HFFc6 (cell line): ENCODE measurements around the gene CYP11A1. TPM values are rescaled to one million over a fixed set of nuclear protein-coding genes. Genes with fewer than 3 reads are reported as not detected.
A peak's percentile ranks its signal among the peaks of the same experiment; 100 is the strongest.

Experiments used
- DNase-seq: peaks from one replicate; pipeline ENCODE4 v3.0.0-alpha.2; 2018
- H3K27ac Mint-ChIP-seq: 2 replicates; pipeline ENCODE4 v1.8.0; 2020; ENCODE audit warnings: mild to moderate bottlenecking, mixed read lengths
- H3K27me3 Mint-ChIP-seq: 2 replicates; pipeline ENCODE4 v1.8.0; 2021; ENCODE audit warnings: mild to moderate bottlenecking, moderate library complexity, mixed read lengths; ENCODE audit not compliant: insufficient read depth
- H3K36me3 Mint-ChIP-seq: 2 replicates; pipeline ENCODE4 v1.8.0; 2021; ENCODE audit warnings: low read depth, mixed read lengths
- H3K4me1 Mint-ChIP-seq: 2 replicates; pipeline ENCODE4 v1.8.0; 2020; ENCODE audit warnings: low read depth, mixed read lengths
- H3K4me3 Mint-ChIP-seq: 2 replicates; pipeline ENCODE4 v1.8.0; 2020; ENCODE audit warnings: mild to moderate bottlenecking, moderate library complexity, mixed read lengths
- H3K9me3 Mint-ChIP-seq: 2 replicates; pipeline ENCODE4 v1.8.0; 2020; ENCODE audit warnings: mild to moderate bottlenecking, mixed read lengths
- CTCF ChIP-seq: fragments of 200-600 bp; sonication (generic); IDR thresholded peaks from 2 replicates; pipeline ENCODE4 v1.5.0; 2021; ENCODE audit warnings: antibody characterized with exemption, mild to moderate bottlenecking
- total RNA-seq, 6 experiments: library from RNA; stranded (reverse); fragmentation: NEBNext Ultra II Directional; extraction: Animal tissue kit (Norgen Biotek cat#: 25700); gene quantifications; 2 replicates in 1 of 6; 3 replicates in 5 of 6; pipeline ENCODE4 v1.2.3, GENCODE V29; 2021

Gene CYP11A1
- total RNA-seq, 6 experiments from 2014 or later = 0.12 to 0.17 (median 0.14) TPM; not detected in 2

- Mint-ChIP-seq H3K27ac (peak overlapping the region; percentile 69), H3K36me3 (no peaks in the 10 kb centered on the region), H3K9me3 (no peaks in the 10 kb centered on the region), H3K27me3 (peaks cover 4% of the 10 kb centered on the region; the same call in 1 of the 2 replicates), H3K4me3 (no peak overlapping the region), H3K4me1 (peaks cover 21% of the 10 kb centered on the region)
- TF ChIP-seq CTCF = no peak
- peak; percentile 80 for DNase-seq
Observed at GRCh38 chr15:74317820-74318375, 49.5 kb downstream of the CYP11A1 start.

GRCh38 chr15:74316141-74316540, 51.3 kb downstream of the CYP11A1 start:
- peaks cover 21% of the 10 kb centered on the region for H3K4me1 Mint-ChIP-seq
- no peak for TF ChIP-seq CTCF
- no peaks in the 10 kb centered on the region for H3K36me3 Mint-ChIP-seq
- H3K27me3 Mint-ChIP-seq = peaks cover 4% of the 10 kb centered on the region; the same call in 1 of the 2 replicates
- H3K27ac Mint-ChIP-seq = no peak overlapping the region
- DNase-seq = no peak
- H3K9me3 Mint-ChIP-seq = no peaks in the 10 kb centered on the region
- no peak overlapping the region for H3K4me3 Mint-ChIP-seq

- H3K4me1 Mint-ChIP-seq = peaks cover 21% of the 10 kb centered on the region
- no peak overlapping the region for H3K27ac Mint-ChIP-seq
- no peak for DNase-seq
- no peaks in the 10 kb centered on the region for H3K36me3 Mint-ChIP-seq
- H3K4me3 Mint-ChIP-seq = no peak overlapping the region
- no peaks in the 10 kb centered on the region for H3K9me3 Mint-ChIP-seq
- no peak for TF ChIP-seq CTCF
- H3K27me3 Mint-ChIP-seq = peaks cover 3% of the 10 kb centered on the region; the same call in 1 of the 2 replicates
Observed at GRCh38 chr15:74315626-74316025, 51.8 kb downstream of the CYP11A1 start.

- H3K27ac Mint-ChIP-seq = no peak overlapping the region
- peaks cover 21% of the 10 kb centered on the region for H3K4me1 Mint-ChIP-seq
- H3K4me3 Mint-ChIP-seq = no peak overlapping the region
- H3K27me3 Mint-ChIP-seq = peaks cover 6% of the 10 kb centered on the region
- DNase-seq = no peak
- H3K36me3 Mint-ChIP-seq = no peaks in the 10 kb centered on the region
- H3K9me3 Mint-ChIP-seq = no peaks in the 10 kb centered on the region
- no peak for TF ChIP-seq CTCF
Observed at GRCh38 chr15:74314795-74315438, 52.5 kb downstream of the CYP11A1 start.

- no peak for DNase-seq
- no peak overlapping the region for H3K4me3 Mint-ChIP-seq
- H3K36me3 Mint-ChIP-seq = no peaks in the 10 kb centered on the region
- H3K4me1 Mint-ChIP-seq = peaks cover 21% of the 10 kb centered on the region
- H3K27ac Mint-ChIP-seq = no peak overlapping the region
- no peaks in the 10 kb centered on the region for H3K9me3 Mint-ChIP-seq
- peaks cover 9% of the 10 kb centered on the region for H3K27me3 Mint-ChIP-seq
- TF ChIP-seq CTCF = no peak
Observed at GRCh38 chr15:74313889-74314288, 53.6 kb downstream of the CYP11A1 start.
